Stimulated activated CD8-positive, alpha-beta memory T cell treated with anti-CD3 and anti-CD28 coated beads, Interleukin-15, amount 100 ng/mL, for 24 hours (primary cell): ENCODE measurements around the gene ZNF611.
"Not testable (repeated sequence)": the region's sequence is repeated elsewhere in the genome, so short reads cannot be mapped to it uniquely, and the experiment has no call there.

Source experiments
- DNase-seq: peaks from one replicate; pipeline ENCODE4 v3.0.0-alpha.2; 2020; ENCODE audit warnings: low read depth

Gene ZNF611

DNA sequence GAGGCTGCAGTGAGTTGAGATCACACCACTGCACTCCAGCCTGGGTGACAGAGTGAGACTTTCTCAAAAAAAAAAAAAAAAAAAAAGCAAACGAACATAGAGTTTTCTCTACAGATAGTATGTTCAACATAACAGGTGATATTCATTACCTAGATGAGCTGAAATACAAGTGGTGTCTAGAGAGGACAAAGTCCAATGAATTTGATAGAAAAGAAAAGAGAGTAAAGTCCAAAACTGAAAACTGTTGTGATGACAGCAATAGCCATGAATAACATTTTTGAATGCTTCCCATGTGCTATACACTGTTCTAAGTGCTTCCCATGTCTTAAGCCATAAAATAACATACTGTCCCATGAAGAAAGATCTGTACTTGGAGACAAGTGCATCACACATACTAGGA is 53.6 kb downstream of the ZNF611 start:
- not testable (repeated sequence) for DNase-seq

DNA sequence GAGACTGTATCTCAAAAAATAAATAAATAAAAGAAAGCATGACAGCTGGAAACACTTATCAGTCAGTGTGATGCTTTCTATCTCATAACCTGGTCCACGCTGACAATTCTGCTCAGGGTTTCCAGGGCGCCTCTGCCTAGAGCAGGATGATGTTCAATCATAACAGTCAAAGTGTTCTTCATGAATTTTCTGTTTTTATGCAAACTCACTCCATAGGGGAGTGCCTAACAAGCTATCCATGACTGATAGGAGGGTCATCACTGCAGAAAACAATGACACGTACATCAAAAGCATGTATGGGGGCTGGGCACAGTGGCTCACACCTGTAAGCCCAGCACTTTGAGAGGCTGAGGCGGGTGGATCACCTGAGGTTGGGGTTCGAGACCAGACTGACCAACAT is 55.2 kb downstream of the ZNF611 start:
- DNase-seq, result no peak

DNA sequence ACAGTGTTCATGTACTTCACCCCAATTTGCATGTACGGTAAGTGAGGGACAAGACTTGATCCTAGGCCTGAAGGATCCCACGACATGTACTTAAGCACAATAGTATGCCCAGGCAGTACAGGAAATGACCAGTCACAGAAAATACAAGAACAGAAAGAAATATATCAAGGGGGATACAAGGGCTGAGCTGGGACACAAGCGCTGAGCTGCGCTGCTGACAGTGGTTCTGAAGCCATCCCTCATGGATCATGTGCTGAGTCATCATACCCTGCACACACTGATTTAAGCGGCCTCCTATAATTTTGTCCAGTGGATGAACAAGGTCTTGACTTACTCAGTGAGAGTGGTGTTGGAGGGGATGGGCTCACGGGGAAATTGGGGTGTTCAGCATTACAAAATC is 59.6 kb downstream of the ZNF611 start:
- DNase-seq, result not testable (repeated sequence)

DNA sequence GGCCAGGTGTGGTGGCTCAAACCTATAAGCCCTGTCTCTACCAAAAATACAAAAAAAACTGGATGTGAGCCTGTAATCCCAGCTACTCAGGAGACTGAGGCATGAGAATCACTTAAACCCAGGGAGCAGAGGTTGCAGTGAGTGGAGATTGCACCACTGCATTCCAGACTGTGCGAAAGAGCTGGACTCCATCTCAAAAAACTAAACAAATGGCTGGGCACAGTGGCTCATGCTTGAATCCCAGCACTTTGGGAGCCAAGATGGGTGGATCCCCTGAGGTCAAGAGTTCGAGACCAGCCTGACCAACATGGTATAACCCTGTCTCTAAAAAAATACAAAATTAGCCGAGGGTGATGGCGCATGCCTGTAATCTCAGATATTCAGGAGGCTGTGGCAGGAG is 61.8 kb downstream of the ZNF611 start:
- no peak for DNase-seq

DNA sequence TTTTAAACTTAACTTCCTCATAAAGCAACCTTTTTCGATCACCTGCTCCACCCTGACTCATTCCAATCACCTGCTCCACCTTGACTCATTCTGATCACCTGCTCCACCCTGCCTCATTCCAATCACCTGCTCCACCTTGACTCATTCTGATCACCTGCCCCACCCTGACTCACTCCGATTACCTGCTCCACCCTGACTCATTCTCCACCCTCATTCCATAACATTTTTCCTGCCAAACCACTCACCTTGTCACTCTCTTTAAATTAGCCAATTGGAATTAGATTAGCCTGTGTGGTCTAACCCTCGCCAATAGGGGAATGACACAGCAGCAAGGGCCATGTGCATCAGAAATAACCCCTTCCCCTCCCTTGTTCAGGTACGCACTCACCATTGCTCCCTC is 64.8 kb downstream of the ZNF611 start:
- no peak for DNase-seq

DNA sequence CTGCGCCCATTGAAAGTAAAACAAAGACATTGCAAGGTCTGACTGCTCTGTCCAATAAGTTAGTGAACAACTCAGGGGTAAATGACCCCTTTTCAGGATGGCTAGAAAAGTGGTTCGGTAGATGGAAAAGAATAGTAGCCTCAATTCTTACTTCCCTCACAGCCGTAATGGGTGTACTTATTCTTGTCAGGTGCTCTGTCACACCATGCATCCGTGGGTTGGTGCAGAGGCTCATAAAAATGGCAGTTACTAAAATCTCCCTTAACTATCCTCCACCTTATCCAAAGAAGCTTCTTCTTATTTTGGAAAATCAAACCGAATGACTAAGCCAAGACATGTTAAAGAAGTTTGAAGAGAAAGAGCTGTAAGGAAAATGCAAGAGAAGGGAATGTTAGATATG is 65.3 kb downstream of the ZNF611 start:
- DNase-seq, result no peak

DNA sequence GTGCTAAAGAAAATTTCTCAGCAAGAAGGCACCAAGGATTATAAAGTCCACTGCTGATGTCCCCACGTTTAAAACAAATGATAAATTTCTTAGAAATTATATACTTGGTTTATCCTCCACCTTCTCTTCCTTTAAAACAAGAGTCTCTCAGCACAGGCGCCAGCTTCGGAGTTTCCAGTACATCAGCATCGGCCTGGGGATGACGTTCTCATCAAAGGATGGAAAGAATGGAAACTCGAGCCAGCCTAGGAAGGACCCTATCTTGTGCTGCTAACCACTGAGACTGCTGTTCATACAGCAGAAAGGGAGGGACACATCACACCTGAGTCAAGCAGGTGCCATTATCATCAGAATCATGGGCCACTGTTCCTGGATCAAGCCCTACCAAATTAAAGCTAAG is 66.9 kb downstream of the ZNF611 start:
- no peak for DNase-seq

DNA sequence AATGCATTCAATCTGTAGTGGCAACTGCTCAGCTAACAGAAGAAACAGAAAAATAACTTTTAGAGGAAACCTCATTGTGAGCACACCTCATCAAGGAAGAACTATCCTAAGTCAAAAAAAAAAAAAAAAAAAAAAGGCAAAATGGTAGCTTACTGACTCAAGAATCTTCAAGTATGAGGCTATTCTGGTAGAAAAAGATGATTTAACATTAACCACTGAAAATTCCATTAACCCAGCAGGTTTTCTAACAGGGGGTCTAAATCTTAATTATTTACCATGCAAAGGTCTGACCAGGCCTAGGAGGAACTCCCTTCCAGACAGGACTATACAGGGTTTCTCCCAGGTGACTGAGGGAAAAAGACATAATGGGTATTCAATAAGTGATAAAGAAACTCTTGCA is 68.3 kb downstream of the ZNF611 start:
- DNase-seq, result no peak

DNA sequence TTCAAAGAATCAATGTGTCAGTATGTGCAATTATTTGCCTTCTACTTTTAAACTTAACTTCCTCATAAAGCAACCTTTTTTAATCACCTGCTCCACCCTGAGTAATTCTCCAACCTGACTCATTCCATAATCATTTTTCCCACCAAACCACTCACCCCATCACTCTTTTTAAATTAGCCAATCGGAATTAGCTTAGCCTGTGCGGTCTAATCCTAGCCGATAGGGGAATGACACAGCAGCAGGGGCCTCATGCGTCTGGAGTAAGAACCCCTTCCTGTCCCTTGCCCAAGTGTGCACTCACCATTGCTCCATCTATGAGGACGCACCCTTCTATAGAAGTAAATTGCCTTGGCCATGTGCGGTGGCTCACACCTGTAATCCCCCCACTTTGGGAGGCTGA is 69.3 kb downstream of the ZNF611 start:
- no peak for DNase-seq

DNA sequence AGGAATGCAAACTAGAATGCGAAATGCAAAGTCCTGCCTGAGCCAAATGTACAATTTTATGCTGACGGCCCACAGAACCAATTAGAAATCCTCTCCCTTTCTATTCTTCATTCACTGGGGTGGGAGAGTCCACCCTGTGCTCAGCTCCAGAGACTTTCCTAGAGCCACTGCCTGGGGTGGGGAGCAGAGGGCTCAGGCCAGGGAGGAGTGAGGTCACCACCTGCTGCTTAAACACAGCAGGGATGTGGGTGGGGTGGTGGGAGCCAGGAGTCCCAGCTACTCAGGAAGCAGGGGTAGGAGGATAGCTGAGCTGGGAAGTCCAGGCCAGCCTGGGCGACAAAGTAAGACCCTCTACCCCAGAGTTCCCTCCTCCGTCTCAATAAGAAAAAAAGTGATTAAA is 69.8 kb downstream of the ZNF611 start:
- no peak for DNase-seq

DNA sequence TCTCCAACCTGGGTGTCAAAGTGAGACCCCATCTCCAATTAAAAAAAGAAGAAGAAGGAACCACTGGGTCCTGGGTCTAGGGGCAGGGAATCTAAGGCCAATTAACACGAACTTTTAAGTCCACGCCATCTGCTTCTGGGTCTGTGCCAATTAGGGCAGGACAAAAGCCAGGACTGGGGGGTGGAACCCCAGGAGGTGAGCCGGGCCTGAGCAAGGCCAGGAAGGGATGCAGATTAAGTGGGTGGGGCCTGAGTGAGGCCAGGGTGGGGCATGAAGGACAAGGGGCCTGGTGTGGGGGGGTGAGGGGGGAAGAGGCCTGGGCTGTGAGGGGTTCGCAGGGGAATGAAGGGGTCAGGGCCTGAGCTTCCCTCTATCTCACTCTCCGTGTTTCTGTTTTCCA is 70.4 kb downstream of the ZNF611 start:
- no peak for DNase-seq

DNA sequence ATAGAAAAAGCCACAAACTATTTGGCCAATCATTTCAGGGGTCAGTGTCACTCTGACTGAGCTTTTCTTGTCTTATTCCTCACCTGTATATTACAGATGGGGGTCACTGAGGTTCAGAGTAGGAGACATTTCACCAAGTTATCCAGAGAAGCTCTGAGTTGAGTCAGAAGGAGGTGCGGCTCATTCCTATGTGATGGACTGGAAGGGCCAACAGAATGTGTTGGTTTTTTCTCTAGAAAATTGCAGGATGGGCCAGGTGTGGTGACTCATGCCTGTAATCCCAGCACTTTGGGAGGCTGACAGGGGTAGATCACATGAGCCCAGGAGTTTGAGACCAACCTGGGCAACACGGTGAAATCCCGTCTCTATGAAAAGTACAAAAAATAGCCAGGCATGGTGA is 72.2 kb downstream of the ZNF611 start:
- DNase-seq, result no peak

DNA sequence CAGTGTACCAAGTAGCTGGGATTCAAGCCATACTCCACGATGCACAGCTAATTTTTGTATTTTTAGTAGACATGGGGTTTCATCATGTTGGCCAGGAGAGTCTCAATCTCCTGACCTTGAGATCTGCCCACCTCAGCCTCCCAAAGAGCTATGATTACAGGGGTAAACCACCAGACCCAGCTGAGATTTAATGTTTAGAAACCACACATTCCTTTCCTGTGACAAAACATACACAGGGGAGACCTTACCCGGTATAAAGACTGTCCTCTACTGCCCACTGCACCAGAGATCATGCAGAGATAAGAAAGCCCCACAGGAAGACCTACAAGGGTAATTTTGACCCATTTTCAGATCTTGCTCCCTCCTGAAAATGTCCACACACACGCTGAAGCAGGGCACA is 73.9 kb downstream of the ZNF611 start:
- no peak for DNase-seq

DNA sequence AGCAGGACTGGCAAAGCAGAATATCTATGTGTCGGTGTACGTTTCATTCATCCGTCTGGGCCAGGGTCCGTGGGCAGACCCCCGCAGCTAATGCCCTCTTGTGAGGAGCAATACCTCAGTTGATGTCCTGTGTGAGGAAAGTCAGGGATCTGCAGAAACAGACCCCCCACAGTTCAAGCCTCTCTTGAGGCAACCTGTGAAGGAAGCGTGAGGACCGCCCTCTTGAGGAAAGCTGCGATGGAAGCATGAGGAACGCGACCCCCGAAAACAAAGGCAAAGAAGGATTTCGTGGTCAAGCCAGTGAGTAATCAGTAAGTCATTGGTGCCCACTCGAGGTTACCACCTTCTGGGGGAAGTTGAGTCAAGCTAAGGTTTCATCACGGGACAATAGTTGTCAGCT is 75.8 kb downstream of the ZNF611 start:
- DNase-seq, result no peak

DNA sequence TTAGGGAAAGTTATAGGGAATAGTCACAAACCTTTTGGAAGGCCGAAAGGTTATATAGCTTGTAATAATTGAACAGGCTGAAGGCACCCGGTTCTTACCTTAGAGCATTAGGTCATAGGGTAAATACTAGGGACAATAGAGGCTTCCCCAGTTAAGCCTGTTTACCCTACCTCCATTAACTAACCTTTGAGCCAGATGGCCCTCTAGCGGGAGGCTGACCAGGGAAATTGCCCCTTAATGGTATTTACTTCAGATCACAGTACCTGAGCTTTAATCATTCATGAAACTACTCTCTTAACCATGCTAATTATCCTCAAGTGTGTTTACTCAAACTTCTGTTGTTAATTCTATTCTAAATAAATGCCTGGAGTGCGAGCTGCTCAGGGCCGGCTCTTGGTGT is 76.2 kb downstream of the ZNF611 start:
- no peak for DNase-seq

DNA sequence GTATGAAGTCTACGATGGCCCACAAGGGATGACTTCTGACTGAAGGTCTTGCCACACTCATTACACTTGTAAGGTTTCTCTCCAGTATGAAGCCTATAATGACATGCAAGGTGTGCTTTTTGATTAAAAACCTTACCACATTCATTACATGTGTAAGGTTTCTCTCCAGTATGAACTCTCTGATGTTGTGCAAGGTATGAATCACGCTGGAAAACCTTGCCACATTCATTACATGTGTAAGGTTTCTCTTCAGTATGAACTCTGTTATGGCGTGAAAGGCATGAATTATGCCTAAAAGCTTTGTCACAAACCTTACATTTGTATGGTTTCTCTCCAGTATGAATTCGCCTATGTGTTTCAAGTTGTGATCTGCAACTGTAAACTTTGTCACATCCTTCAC is 81.7 kb downstream of the ZNF611 start:
- DNase-seq, result no peak
